ENCODE measurements around the gene MEOX1.

DNA sequence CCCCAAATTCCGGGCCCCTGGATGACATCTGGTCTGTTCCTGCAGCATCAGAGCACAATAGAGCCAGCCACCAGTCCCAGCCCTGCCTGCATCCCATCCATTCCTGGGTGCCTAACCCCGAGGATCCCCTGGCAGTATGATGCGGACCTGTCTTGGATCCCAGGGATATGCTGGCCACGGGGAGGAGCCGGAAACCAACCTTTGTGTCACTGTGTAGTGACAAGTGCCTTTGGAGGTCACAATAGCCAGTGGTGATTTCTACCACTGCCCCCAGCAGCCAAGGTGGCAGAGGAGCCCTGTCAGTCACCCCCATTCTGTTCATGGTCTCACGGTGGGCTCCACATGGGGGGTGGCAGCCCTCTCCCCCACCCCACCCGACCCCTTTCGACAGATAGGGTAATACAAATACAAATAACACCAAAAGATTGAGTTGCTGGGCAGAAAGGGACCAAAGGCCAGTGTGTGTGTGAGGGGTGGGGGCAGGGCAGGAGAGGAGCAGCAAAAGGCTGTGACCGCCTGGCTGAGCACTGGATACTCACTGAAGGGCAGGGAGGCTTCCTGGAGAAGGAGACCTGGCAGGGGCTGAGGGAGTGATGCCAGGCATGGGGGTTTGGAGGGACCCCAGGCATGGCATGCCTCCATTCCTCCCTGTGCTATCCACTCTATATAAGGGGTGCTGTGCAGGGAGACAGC is 29.0 kb upstream of the MEOX1 start:
- TF ChIP-seq POLR2A (IDR thresholded peaks at IDR 0.05), result no peak
- TF ChIP-seq, protein P1, sequence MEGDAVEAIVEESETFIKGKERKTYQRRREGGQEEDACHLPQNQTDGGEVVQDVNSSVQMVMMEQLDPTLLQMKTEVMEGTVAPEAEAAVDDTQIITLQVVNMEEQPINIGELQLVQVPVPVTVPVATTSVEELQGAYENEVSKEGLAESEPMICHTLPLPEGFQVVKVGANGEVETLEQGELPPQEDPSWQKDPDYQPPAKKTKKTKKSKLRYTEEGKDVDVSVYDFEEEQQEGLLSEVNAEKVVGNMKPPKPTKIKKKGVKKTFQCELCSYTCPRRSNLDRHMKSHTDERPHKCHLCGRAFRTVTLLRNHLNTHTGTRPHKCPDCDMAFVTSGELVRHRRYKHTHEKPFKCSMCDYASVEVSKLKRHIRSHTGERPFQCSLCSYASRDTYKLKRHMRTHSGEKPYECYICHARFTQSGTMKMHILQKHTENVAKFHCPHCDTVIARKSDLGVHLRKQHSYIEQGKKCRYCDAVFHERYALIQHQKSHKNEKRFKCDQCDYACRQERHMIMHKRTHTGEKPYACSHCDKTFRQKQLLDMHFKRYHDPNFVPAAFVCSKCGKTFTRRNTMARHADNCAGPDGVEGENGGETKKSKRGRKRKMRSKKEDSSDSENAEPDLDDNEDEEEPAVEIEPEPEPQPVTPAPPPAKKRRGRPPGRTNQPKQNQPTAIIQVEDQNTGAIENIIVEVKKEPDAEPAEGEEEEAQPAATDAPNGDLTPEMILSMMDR (IDR thresholded peaks at IDR 0.05), result no peak
